Left ventricle myocardium inferior (tissue), 1 donor: ENCODE data around the gene SPAG9. TPM values are rescaled to one million over a fixed set of nuclear protein-coding genes. Genes with fewer than 3 reads are reported as not detected.

ENCODE experiments used
- DNase-seq: peaks from one replicate; pipeline ENCODE4 v3.0.0-alpha.2; 2020
- H3K27ac ChIP-seq: fragments of 200-600 bp; replicated peaks from 2 replicates; pipeline ENCODE4 v1.8.0; 2021
- H3K27me3 ChIP-seq: fragments of 200-600 bp; 2 replicates; pipeline ENCODE4 v1.8.0; 2021; ENCODE audit warnings: low read depth
- H3K36me3 ChIP-seq: fragments of 200-600 bp; 2 replicates; pipeline ENCODE4 v1.8.0; 2021
- H3K4me1 ChIP-seq: fragments of 200-600 bp; 2 replicates; pipeline ENCODE4 v1.8.0; 2021
- H3K4me3 ChIP-seq: fragments of 200-600 bp; 2 replicates; pipeline ENCODE4 v1.8.0; 2021; ENCODE audit warnings: mild to moderate bottlenecking, moderate library complexity
- H3K9me3 ChIP-seq: fragments of 200-600 bp; replicated peaks from 2 replicates; pipeline ENCODE4 v1.8.0; 2021
- intact Hi-C: fragments of 100-400 bp; cut with micrococcal nuclease; formaldehyde crosslinking; loops from one replicate; pipeline ENCODE4 v1.11.0; 2022
- total RNA-seq: library from RNA; stranded (reverse); fragmentation: NEBNext Ultra II Directional; extraction: Animal tissue kit (Norgen Biotek cat#: 25700); gene quantifications from one replicate; pipeline ENCODE4 v1.2.1, GENCODE V29; 2021
- TF ChIP-seq, protein P1 (sequence below): fragments of 200-600 bp; IDR thresholded peaks from 2 replicates; pipeline ENCODE4 v1.8.0; 2021; ENCODE audit warnings: antibody characterized with exemption, mild to moderate bottlenecking, borderline replicate concordance
- donor health status: DM: no; HTN: yes; CAD: no; lungs with severe emphysema.

Gene SPAG9
- total RNA-seq, 1 donor from 2014 or later, result 43.8 TPM

DNA sequence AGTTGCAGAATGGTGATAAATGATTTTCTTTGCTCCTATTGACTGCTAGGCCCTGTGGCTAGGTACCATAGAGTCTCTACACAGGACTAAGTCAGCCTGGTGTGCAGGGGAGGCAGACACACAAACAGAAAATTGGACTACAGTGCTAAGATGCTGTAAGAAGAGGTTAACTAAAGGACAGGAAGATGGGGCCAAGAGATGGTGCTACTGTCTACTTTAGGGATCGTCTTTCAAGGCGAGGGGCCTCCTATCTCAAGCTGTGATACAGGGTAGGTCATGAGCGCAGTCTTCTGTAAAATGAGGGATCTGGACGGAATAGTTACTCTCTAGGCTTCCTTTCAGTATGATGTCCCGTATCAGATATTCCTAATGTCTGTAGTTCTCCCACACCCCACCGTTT is 33.5 kb upstream of the SPAG9 start:
- H3K27ac ChIP-seq, result peak overlapping the region; percentile 90
- no peaks in the 10 kb centered on the region for H3K9me3 ChIP-seq
- H3K4me3 ChIP-seq, result peak overlapping the region; percentile 78
- peaks cover 10% of the 10 kb centered on the region for H3K36me3 ChIP-seq
- DNase-seq, result no peak
- peaks cover 24% of the 10 kb centered on the region for H3K4me1 ChIP-seq
- intact Hi-C loops, result loop anchor here (5.0 kb wide), 1 partner anchor 152 kb away; no protein-coding TSS in a partner anchor
- no peaks in the 10 kb centered on the region for H3K27me3 ChIP-seq
- TF ChIP-seq, protein P1, sequence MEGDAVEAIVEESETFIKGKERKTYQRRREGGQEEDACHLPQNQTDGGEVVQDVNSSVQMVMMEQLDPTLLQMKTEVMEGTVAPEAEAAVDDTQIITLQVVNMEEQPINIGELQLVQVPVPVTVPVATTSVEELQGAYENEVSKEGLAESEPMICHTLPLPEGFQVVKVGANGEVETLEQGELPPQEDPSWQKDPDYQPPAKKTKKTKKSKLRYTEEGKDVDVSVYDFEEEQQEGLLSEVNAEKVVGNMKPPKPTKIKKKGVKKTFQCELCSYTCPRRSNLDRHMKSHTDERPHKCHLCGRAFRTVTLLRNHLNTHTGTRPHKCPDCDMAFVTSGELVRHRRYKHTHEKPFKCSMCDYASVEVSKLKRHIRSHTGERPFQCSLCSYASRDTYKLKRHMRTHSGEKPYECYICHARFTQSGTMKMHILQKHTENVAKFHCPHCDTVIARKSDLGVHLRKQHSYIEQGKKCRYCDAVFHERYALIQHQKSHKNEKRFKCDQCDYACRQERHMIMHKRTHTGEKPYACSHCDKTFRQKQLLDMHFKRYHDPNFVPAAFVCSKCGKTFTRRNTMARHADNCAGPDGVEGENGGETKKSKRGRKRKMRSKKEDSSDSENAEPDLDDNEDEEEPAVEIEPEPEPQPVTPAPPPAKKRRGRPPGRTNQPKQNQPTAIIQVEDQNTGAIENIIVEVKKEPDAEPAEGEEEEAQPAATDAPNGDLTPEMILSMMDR, result no peak

DNA sequence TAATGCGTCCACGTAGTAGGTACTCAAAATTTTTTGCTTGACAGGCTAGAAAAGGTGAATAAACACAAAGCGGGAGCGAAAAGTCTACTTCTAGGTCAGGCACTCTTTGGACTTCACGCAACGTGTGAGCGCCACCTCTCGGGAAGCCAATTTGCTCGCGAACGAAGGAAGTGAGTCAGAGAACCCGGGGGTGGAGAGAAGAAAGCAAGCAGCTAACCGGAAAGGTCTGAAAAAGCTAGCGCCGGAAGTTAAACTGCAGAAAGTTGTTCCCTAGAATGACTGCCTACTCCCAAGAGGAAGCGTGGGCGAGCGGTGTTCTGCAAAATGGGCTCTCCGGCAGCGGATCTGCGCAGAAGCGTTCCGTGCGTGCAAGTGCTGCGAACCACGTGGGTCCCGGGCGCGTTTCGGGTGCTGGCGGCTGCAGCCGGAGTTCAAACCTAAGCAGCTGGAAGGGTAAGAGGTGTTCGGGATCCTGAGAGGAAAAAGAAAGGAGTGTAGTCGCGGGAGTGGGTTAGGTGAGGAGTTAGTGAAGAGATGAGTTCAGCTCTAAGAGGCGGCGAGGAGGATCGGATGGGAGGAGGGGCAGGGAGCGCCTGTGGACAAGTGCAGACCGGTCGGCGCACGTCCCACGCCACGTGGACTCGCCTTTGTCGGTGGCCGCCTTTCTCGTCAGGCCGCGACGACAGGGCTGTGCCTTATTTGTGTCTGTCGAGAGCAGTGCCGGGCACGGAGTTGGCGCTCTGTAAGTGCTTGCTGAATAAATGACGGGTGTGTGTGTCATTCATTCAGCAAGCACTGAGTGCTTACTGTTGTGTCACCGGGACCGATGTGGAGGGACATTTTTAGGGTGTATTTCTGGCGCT is 32.8 kb upstream of the SPAG9 start, which contains the start of gene NME1:
NME1 (plus strand) TSS at position 350 of the 863 bp plus-strand sequence. CDS start 2,096 bp downstream, outside the sequence.
- H3K27ac ChIP-seq, result peak within 1 kb of the TSS; percentile 90
- intact Hi-C loops, result loop anchor here (5.0 kb wide), 1 partner anchor 151 kb away; no protein-coding TSS in a partner anchor
- TF ChIP-seq, protein P1, result peak; percentile 80
- H3K36me3 ChIP-seq, result peaks cover 10% of the 10 kb centered on the region
- peak within 1 kb of the TSS; percentile 78 for H3K4me3 ChIP-seq
- no peaks in the 10 kb centered on the region for H3K9me3 ChIP-seq
- H3K27me3 ChIP-seq, result no peaks in the 10 kb centered on the region
- peaks cover 24% of the 10 kb centered on the region for H3K4me1 ChIP-seq
- peak; percentile 94 for DNase-seq

DNA sequence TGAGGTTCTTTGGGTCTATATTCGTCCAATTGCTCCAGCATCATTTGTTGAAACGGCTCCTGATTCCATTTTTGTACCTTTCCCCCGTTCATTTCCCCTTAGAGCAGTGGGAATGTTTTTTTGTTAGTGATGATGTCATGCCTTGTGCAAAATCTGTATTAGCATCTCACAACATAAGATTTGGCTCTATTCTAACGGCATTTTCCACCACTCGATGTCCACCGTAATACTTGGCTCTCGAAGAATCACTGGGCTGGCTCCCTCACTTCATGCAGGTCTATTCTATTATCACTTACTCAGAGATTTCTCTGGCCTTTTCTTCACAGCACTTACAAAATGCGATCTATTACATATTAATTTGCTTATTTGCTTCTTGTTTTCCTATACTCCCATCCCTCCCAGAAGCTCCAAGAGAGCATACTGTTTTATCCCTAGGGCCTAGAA is 32.1 kb upstream of the SPAG9 start:
- Histone ChIP-seq H3K9me3 (no peaks in the 10 kb centered on the region), H3K27ac (peak overlapping the region; percentile 90), H3K36me3 (peaks cover 10% of the 10 kb centered on the region), H3K27me3 (no peaks in the 10 kb centered on the region), H3K4me1 (peaks cover 24% of the 10 kb centered on the region), H3K4me3 (peak overlapping the region; percentile 78)
- intact Hi-C loops, result loop anchor here (5.0 kb wide), 1 partner anchor 150 kb away; no protein-coding TSS in a partner anchor
- TF ChIP-seq, protein P1, result no peak
- DNase-seq, result no peak

DNA sequence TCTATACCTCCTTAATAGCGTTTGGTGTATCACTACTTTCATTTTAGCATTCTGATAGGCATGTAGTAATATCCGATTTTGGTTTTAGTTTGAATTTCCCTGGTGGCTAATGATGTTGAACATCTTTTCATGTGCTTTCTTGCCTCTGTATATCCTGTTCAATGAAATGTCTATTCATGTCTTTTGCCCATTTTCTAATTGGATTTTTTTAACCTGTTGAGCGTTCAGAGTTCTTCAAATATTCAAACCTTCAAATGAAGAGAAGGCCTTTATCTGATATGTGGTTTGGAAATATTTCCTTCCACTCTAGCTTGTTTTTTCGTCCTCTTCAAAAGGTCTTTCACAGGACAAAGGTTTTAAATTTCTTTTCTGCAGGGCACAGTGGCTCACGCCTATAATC is 30.3 kb upstream of the SPAG9 start:
- no peaks in the 10 kb centered on the region for H3K27me3 ChIP-seq
- H3K4me3 ChIP-seq, result no peak overlapping the region
- H3K9me3 ChIP-seq, result no peaks in the 10 kb centered on the region
- no peak overlapping the region for H3K27ac ChIP-seq
- no peak for DNase-seq
- intact Hi-C loops, result loop anchor here (5.0 kb wide), 1 partner anchor 149 kb away; no protein-coding TSS in a partner anchor
- peaks cover 24% of the 10 kb centered on the region for H3K4me1 ChIP-seq
- peaks cover 3% of the 10 kb centered on the region for H3K36me3 ChIP-seq
- TF ChIP-seq, protein P1, result no peak

DNA sequence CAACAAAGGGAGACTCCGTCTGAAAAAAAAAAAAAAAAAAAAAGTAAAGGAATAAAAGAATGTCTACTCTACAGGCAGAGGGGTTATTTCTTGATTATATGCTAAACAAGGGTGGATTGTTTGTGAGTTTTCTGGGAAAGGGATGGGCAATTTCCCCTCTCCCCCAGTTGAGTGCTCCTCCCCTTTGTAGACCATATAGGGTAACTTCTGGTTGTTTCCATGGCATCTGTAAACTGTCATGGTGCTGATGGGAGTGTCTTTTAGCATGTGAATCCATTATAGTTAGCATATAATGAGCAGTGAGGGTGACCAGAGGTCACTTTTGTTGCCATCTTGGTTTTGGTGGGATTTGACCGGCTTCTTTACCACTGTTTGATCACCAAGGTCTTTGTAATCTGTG is 28.5 kb upstream of the SPAG9 start:
- intact Hi-C loops, result no loop called here
- no peaks in the 10 kb centered on the region for H3K9me3 ChIP-seq
- peaks cover 13% of the 10 kb centered on the region for H3K4me1 ChIP-seq
- H3K4me3 ChIP-seq, result no peak overlapping the region
- DNase-seq, result no peak
- TF ChIP-seq, protein P1, result no peak
- no peaks in the 10 kb centered on the region for H3K27me3 ChIP-seq
- H3K27ac ChIP-seq, result no peak overlapping the region
- H3K36me3 ChIP-seq, result no peaks in the 10 kb centered on the region
